Neural cell (in vitro differentiated cells): Measurements from ENCODE around the gene H2BW2. TPM values are rescaled to one million over a fixed set of nuclear protein-coding genes. Genes with fewer than 3 reads are reported as not detected.

ENCODE experiments used
- H2AFZ ChIP-seq: fragments of 200-600, 300-800 bp; sonication (generic), shearing (Covaris generic); 2 replicates; pipeline ENCODE4 v1.6.0; 2014; ENCODE audit warnings: low read depth, mild to moderate bottlenecking, antibody characterized with exemption, low read length, moderate library complexity
- H3F3A ChIP-seq: fragments of 200-600 bp; shearing (Covaris generic); 2 replicates; pipeline ENCODE4 v1.6.1; 2016; ENCODE audit warnings: mild to moderate bottlenecking, moderate library complexity, mixed read lengths, antibody characterized with exemption, low read length; ENCODE audit not compliant: insufficient read depth, poor library complexity, severe bottlenecking
- H3K27ac ChIP-seq: fragments of 200-600, 300-800 bp; sonication (generic), shearing (Covaris generic); 2 replicates; pipeline ENCODE4 v1.5.1; 2014; ENCODE audit warnings: mild to moderate bottlenecking, low read length, moderate library complexity
- H3K27me3 ChIP-seq: fragments of 300-800, 200-600 bp; sonication (generic), shearing (Covaris generic); 2 replicates; pipeline ENCODE4 v1.6.0; 2014; ENCODE audit warnings: mild to moderate bottlenecking, low read depth, low read length, moderate library complexity; ENCODE audit not compliant: insufficient read depth
- H3K36me3 ChIP-seq: fragments of 300-800, 200-600 bp; sonication (generic), shearing (Covaris generic); 2 replicates; pipeline ENCODE4 v1.5.1; 2014; ENCODE audit warnings: mild to moderate bottlenecking, antibody characterized with exemption, low read length, moderate library complexity; ENCODE audit not compliant: insufficient read depth
- H3K4me2 ChIP-seq: fragments of 300-800, 200-600 bp; sonication (generic), shearing (Covaris generic); 2 replicates; pipeline ENCODE4 v1.6.0; 2014; ENCODE audit warnings: mild to moderate bottlenecking, low read length
- H3K4me3 ChIP-seq: fragments of 300-800, 200-600 bp; sonication (generic), shearing (Covaris generic); 2 replicates; pipeline ENCODE4 v1.5.1; 2014; ENCODE audit warnings: mild to moderate bottlenecking, low read length, moderate library complexity
- H3K79me2 ChIP-seq: fragments of 200-600 bp; shearing (Covaris generic); replicated peaks from 2 replicates; pipeline ENCODE4 v1.6.0; 2014; ENCODE audit warnings: mild to moderate bottlenecking, low read length, moderate library complexity; ENCODE audit not compliant: insufficient read depth
- H3K9ac ChIP-seq: fragments of 300-800, 200-600 bp; sonication (generic), shearing (Covaris generic); 2 replicates; pipeline ENCODE4 v1.6.1; 2016; ENCODE audit warnings: mild to moderate bottlenecking, low read length, mixed read lengths
- H3K9me2 ChIP-seq: fragments of 200-600 bp; shearing (Covaris generic); 2 replicates; pipeline ENCODE4 v1.6.1; 2016; ENCODE audit warnings: mild to moderate bottlenecking, low read length, mixed read lengths; ENCODE audit not compliant: insufficient read depth
- H3K9me3 ChIP-seq: fragments of 200-600, 300-800 bp; sonication (generic), shearing (Covaris generic); 2 replicates; pipeline ENCODE4 v1.6.1; 2016; ENCODE audit warnings: mild to moderate bottlenecking, mixed run types, low read length, moderate library complexity, mixed read lengths
- H4K20me1 ChIP-seq: fragments of 200-600 bp; shearing (Covaris generic); 2 replicates; pipeline ENCODE4 v1.6.1; 2016; ENCODE audit warnings: mild to moderate bottlenecking, mixed run types; ENCODE audit not compliant: insufficient read depth
- EP300 ChIP-seq: fragments of 450-650 bp; conservative IDR thresholded peaks from 2 replicates; pipeline ENCODE4 v1.6.1; 2014; ENCODE audit warnings: antibody characterized with exemption, mild to moderate bottlenecking, moderate library complexity; ENCODE audit not compliant: poor library complexity, severe bottlenecking
- EZH2 ChIP-seq: fragments of 200-600, 300-800 bp; shearing (Covaris generic), sonication (generic); IDR thresholded peaks from 2 replicates; pipeline ENCODE4 v1.6.1; 2014; ENCODE audit warnings: antibody characterized with exemption, low read length, borderline replicate concordance, mild to moderate bottlenecking; ENCODE audit not compliant: insufficient read depth, poor library complexity, severe bottlenecking
- MXI1 ChIP-seq: fragments of 450-650 bp; conservative IDR thresholded peaks from 2 replicates; pipeline ENCODE4 v1.6.1; 2014; ENCODE audit warnings: antibody characterized with exemption, mild to moderate bottlenecking; ENCODE audit not compliant: poor library complexity, severe bottlenecking
- POLR2AphosphoS5 ChIP-seq: IDR thresholded peaks from 2 replicates; pipeline ENCODE4 v1.6.1; 2012
- RAD21 ChIP-seq: fragments of 450-650 bp; conservative IDR thresholded peaks from 2 replicates; pipeline ENCODE4 v1.6.1; 2014; ENCODE audit warnings: antibody characterized with exemption, mild to moderate bottlenecking, moderate library complexity
- SMC3 ChIP-seq: fragments of 450-650 bp; conservative IDR thresholded peaks from 2 replicates; pipeline ENCODE4 v1.6.1; 2014; ENCODE audit warnings: antibody characterized with exemption, mild to moderate bottlenecking, moderate library complexity; ENCODE audit not compliant: poor library complexity
- TAF1 ChIP-seq: IDR thresholded peaks from 2 replicates; pipeline ENCODE4 v1.6.1; 2012; ENCODE audit warnings: low read depth
- polyA plus RNA-seq: library from polyadenylated mRNA; depleted of rRNA; stranded (reverse); fragments of >200 nt; gene quantifications from 2 replicates; pipeline ENCODE4 v1.2.3, GENCODE V29; 2014
- TF ChIP-seq, protein P1 (sequence below): IDR thresholded peaks from 2 replicates; pipeline ENCODE4 v1.6.1; 2012; ENCODE audit warnings: borderline replicate concordance
- TF ChIP-seq, protein P2 (sequence below): fragments of 450-650 bp; IDR thresholded peaks from 2 replicates; pipeline ENCODE4 v1.5.1; 2014; ENCODE audit warnings: antibody characterized with exemption, mild to moderate bottlenecking, moderate library complexity; ENCODE audit not compliant: poor library complexity, severe bottlenecking

The H2BW2 gene
- polyA plus RNA-seq, 1 donor from 2014 or later: not detected

DNA sequence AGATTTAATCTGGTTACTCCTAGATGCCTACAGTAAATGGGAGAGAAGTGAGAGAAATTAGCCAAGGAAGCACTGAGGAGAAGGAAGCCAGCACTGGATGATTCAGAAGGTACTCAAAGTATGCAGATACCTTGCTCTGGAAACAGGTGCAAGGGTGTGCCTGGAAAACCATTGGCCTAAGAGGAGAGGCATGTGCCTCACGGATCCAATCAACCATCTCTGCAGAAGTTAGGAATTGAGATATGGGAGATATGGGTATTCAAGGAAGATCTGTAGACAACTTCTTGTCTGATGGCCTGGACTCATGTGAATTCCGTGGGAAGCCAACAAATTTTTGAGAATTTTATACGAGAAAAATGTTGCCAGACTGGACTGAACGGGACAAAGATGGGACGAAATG lies 30.9 kb upstream of the H2BW2 start:
- no peaks in the 10 kb centered on the region for H3K79me2 ChIP-seq
- no peak overlapping the region for H3K4me3 ChIP-seq
- no peaks in the 10 kb centered on the region for H3K9me3 ChIP-seq
- no peak overlapping the region for H3K9ac ChIP-seq
- no peaks in the 10 kb centered on the region for H3F3A ChIP-seq
- H3K36me3 ChIP-seq: no peaks in the 10 kb centered on the region
- H3K9me2 ChIP-seq: no peaks in the 10 kb centered on the region
- no peaks in the 10 kb centered on the region for H4K20me1 ChIP-seq
- no peak overlapping the region for H3K4me2 ChIP-seq
- H3K27ac ChIP-seq: no peak overlapping the region
- H3K27me3 ChIP-seq: no peaks in the 10 kb centered on the region
- TF ChIP-seq MXI1: no peak
- no peak for TF ChIP-seq RAD21
- TF ChIP-seq, protein P1, sequence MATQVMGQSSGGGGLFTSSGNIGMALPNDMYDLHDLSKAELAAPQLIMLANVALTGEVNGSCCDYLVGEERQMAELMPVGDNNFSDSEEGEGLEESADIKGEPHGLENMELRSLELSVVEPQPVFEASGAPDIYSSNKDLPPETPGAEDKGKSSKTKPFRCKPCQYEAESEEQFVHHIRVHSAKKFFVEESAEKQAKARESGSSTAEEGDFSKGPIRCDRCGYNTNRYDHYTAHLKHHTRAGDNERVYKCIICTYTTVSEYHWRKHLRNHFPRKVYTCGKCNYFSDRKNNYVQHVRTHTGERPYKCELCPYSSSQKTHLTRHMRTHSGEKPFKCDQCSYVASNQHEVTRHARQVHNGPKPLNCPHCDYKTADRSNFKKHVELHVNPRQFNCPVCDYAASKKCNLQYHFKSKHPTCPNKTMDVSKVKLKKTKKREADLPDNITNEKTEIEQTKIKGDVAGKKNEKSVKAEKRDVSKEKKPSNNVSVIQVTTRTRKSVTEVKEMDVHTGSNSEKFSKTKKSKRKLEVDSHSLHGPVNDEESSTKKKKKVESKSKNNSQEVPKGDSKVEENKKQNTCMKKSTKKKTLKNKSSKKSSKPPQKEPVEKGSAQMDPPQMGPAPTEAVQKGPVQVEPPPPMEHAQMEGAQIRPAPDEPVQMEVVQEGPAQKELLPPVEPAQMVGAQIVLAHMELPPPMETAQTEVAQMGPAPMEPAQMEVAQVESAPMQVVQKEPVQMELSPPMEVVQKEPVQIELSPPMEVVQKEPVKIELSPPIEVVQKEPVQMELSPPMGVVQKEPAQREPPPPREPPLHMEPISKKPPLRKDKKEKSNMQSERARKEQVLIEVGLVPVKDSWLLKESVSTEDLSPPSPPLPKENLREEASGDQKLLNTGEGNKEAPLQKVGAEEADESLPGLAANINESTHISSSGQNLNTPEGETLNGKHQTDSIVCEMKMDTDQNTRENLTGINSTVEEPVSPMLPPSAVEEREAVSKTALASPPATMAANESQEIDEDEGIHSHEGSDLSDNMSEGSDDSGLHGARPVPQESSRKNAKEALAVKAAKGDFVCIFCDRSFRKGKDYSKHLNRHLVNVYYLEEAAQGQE: no peak
- no peak for TF ChIP-seq SMC3
- no peak for TF ChIP-seq TAF1
- no peak for TF ChIP-seq EP300
- no peak for TF ChIP-seq EZH2
- TF ChIP-seq, protein P2, sequence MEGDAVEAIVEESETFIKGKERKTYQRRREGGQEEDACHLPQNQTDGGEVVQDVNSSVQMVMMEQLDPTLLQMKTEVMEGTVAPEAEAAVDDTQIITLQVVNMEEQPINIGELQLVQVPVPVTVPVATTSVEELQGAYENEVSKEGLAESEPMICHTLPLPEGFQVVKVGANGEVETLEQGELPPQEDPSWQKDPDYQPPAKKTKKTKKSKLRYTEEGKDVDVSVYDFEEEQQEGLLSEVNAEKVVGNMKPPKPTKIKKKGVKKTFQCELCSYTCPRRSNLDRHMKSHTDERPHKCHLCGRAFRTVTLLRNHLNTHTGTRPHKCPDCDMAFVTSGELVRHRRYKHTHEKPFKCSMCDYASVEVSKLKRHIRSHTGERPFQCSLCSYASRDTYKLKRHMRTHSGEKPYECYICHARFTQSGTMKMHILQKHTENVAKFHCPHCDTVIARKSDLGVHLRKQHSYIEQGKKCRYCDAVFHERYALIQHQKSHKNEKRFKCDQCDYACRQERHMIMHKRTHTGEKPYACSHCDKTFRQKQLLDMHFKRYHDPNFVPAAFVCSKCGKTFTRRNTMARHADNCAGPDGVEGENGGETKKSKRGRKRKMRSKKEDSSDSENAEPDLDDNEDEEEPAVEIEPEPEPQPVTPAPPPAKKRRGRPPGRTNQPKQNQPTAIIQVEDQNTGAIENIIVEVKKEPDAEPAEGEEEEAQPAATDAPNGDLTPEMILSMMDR: no peak
- TF ChIP-seq POLR2AphosphoS5: no peak
- H2AFZ ChIP-seq: no peak overlapping the region

- Histone ChIP-seq H3K27me3 (no peaks in the 10 kb centered on the region), H3K9me3 (no peaks in the 10 kb centered on the region), H3K27ac (no peak overlapping the region), H3K4me2 (no peak overlapping the region), H4K20me1 (no peaks in the 10 kb centered on the region), H3K9me2 (no peaks in the 10 kb centered on the region), H2AFZ (no peak overlapping the region), H3F3A (no peaks in the 10 kb centered on the region), H3K4me3 (no peak overlapping the region), H3K36me3 (no peaks in the 10 kb centered on the region), H3K79me2 (no peaks in the 10 kb centered on the region), H3K9ac (no peak overlapping the region)
- TF ChIP-seq MXI1 (no peak), EP300 (no peak), TAF1 (no peak), RAD21 (no peak), POLR2AphosphoS5 (no peak), SMC3 (no peak), EZH2 (no peak)
- TF ChIP-seq, protein P2: no peak
- TF ChIP-seq, protein P1: no peak
Observed at GRCh38 chrX:104013158-104013557, 26.6 kb upstream of the H2BW2 start.
